NCI-H2196 treated with DMSO at 0.1 percent for 48 hours (cell line): ENCODE data around the gene GSG1L2.
A peak's percentile ranks its signal among the peaks of the same experiment; 100 is the strongest.

Source experiments
- DNase-seq: peaks from one replicate; lab custom pipeline; 2025; ENCODE audit not compliant: unreplicated experiment; lab: John Stamatoyannopoulos, UW

The GSG1L2 gene

GRCh38 chr17:9825641-9826150 lies 3.8 kb upstream of the GSG1L2 start, which contains the start of gene GLP2R:
GLP2R (plus strand) TSS chr17:9825924; CDS start chr17:9826064, 140 bp downstream.
- no peak for DNase-seq

DNA sequence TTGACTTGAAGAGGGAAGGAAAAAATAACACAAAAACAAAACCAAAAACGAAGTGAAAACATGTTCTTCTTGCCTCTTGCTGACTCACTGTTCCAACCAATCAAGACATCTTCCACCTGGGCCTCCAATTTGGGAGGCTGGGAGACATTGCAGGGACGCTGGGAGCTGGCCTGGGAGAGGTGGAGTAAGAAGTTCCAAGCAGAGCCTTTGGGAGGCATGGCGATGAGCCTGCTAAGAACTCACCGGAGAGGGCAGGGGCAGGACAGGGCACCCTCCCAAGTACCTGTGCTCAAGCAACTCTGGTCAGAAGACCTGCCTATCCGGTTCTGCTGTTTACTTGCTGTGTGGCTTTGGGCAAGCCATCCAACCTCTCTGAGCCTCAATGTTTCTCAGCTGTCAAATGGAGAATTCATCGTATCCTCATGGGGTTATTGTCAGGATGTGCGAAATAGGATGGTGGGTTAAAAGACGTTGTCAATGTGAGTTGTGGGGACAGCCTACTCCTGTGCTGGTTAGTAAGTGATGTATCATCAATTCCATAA lies 3.0 kb upstream of the GSG1L2 start:
- DNase-seq, result no peak

- no peak for DNase-seq
Observed at GRCh38 chr17:9824094-9824493, 2.2 kb upstream of the GSG1L2 start.

GRCh38 chr17:9820448-9820847 lies 1.4 kb downstream of the GSG1L2 start:
- no peak for DNase-seq

DNA sequence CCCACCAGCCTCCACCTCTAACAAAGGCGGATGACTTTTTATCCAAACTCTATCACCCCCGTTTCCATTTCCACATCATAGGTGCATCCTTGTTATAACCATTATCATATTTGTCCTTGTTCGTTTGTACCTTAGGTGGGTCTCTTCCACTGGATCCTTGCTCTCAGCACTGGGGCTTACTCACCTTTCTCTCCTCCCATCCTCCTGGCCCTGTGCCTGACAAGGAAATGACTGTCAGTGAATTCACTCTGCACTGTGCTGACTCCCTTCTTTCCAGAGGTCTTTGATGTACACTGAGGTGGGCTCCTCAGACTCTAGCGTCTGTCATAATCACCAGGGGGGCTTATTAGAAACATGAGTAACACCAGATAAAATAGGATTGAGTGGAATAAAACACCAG lies 3.1 kb downstream of the GSG1L2 start:
- no peak for DNase-seq

DNA sequence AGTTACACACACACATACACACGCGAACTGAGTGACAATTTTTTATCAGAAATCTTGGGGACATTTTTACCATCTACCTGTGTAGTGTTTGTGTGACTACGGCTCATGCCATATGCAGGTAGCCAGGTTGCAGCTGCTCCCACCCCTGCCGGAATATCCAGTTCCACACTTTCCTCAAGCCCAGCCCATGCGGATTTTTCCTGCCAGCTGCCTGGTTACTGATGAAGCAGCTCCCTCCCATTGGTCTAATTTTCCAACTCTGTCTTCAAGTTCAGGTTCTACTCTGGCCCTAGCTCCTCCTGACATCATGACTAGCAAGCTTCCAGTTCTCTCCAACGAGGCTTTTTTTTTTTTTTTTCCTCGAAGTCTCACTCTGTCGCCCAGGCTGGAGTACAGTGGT lies 4.8 kb downstream of the GSG1L2 start:
- peak; percentile 18 for DNase-seq

DNA sequence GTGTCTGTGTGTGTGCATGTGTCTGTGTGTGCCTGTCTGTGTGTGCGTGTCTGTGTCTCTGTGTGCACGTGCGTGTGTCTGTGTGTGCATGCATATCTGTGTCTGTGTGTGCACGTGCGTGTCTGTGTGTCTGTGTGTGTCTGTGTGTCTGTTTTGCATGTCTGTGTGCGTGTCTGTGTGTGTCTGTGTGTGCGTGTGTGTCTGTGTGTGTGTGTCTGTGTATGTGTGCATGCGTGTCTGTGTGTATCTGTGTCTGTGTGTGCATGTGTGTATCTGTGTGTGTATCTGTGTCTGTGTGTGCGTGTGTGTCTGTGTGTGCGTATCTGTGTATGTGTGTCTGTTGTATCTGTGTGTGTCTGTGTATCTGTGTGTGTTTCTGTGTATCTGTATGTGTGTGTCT lies 5.4 kb downstream of the GSG1L2 start:
- DNase-seq, result no peak

DNA sequence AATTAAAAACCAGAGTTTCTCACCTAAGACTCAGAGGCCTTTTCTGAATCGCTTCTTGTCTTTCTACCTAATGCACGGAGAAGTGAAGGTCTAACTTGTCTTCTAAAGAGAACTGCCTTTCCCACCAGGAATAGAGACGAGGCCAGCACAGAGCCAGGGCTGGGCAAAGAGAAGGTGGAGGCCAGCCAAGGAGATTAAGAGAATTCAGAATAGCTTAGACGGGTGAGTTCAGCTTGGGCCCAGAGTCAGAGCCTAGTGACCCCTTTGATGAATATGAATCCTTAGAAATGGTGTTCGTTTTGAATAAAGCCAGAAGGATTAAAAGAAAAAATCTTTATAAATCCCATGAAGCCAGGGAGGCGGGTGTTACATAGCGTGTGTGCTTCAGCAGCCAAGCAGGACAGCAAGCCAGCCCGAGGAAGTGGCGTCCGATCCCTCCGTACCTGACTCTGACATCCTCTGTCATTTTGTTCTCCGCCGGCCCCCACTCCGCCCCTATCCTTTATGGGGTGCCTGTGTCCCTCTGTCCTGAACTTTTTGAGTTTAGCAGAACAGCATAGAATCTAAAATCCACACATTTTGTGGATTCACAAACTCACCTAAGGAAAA lies 7.4 kb downstream of the GSG1L2 start:
- DNase-seq, result no peak

DNA sequence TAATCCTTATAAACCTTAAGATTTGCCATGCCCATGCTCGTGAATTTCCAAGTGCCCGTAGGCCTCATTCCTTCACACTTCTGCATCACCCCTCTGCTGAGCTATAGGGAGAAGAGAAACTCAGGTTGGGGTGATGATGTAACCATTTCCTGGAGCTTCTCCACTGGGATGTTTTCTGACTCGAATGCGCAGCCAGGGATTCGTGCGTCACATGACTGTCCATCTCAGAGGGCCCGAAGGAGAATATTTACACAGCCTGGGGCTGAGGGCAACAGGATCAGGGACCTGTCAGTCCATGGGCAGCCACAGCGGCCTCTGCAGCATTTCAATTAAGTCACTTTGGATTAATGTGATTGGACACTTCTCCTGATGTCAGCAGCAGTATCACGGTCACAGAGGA lies 8.7 kb downstream of the GSG1L2 start:
- no peak for DNase-seq

DNA sequence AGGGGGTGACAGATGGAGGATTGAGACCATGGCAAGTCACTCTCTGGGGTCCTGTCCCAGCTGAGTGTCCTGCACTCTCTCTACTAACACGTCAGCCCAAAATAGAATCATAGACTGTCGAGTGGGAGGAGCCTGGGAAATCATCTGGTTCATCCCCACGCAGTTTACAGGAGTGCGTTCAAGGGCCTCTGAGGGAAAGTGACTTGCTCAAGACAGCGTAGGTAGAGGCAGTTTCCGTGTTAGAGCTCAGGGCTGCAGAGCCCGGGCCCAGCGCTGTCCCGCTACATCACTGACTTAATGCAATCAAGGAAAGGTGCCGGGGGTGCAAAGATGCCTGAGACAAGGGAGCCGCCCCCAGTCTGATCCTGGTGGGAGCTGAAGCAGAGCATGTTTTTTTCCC lies 10.3 kb downstream of the GSG1L2 start:
- DNase-seq, result no peak

GRCh38 chr17:9811086-9811485 lies 10.8 kb downstream of the GSG1L2 start:
- no peak for DNase-seq

DNA sequence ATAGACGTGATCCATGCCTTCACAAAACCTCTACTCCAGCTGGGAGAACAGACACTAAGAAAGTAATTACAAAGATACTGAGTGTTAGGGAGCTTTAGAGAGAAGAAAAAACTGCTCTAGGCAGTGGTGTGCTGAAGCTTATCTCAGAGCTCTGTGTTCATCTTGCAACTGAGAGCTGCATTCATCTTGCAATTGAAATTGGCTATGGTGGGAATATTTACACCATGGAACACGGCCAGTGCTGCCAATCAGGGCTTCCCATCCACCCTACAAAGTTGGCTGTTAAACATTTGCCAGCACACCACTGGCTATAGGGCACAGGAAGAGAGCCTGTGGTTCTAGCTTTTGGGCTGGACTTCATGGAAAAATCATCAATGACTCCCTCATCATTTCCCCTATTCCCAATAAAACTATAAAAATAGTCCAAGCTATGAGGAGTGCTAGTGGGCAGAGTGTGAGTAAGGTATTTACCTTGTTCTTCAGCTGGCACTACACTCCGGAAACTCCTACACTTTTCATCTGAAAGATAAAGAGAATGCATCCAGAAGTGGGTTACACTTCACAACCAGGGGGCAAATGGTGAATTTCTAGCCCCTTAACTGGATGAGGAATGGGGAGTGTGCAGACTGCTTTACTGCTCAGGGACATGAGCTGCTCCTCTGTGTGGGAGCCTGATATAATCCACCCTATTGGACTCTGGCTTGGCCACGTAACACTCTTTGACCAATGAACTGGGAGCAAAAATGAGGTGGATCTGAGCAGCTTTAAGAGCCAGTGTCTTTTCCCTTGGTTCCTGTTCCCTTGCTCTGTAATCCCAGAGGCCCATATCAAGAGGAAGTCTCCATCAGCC lies 11.6 kb downstream of the GSG1L2 start:
- DNase-seq, result no peak

DNA sequence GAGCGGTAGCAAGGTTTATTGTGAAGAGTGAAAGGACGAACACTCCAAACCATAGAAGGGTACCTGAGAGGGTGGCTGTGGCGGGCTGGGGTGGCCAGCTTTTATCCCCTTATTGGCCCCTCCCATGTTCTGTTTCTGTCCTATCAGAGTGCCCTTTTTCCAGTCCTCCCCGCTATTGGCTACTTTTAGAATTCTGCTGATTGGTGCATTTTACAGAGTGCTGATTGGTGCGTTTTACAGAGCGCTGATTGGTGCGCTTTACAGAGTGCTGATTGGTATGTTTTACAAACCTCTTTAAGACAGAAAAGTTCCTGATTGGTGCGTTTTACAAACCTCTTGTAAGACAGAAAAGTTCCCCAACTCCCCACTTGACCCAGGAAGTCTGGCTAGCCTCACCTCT lies 12.5 kb downstream of the GSG1L2 start:
- DNase-seq, result no peak

- no peak for DNase-seq
Observed at GRCh38 chr17:9806699-9807098, 15.2 kb downstream of the GSG1L2 start.

DNA sequence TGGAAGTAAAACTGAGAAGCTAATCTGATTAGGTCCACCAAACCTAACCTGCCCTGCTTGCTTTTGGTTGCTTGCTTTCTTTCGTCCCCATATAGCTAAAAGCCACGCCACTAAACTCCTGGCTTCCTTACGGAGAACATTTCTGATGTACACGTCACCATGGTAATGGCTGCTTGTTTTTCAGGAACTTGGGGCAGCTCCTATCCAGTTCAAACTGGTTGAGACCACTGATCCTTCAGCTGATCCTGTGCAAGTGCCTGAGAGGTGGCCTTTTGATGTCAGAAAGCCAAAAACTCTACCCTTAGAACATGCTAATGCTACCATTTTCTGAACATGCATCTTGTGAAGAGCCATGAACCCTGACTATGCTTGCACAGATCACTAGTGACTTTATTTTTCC lies 16.1 kb downstream of the GSG1L2 start:
- DNase-seq, result no peak

GRCh38 chr17:9802697-9803096 lies 19.2 kb downstream of the GSG1L2 start:
- no peak for DNase-seq

GRCh38 chr17:9802294-9802693 lies 19.6 kb downstream of the GSG1L2 start:
- no peak for DNase-seq

GRCh38 chr17:9801505-9801904 lies 20.4 kb downstream of the GSG1L2 start:
- no peak for DNase-seq

- no peak for DNase-seq
Observed at GRCh38 chr17:9798724-9799123, 23.2 kb downstream of the GSG1L2 start.

GRCh38 chr17:9798008-9798407 lies 23.9 kb downstream of the GSG1L2 start:
- DNase-seq, result no peak

- DNase-seq, result no peak
Observed at GRCh38 chr17:9792181-9792840, 29.6 kb downstream of the GSG1L2 start.
